Measurements from ENCODE around the gene FBXO45. TPM values are rescaled to one million over a fixed set of nuclear protein-coding genes. Genes with fewer than 3 reads are reported as not detected.
"Not testable (repeated sequence)": the region's sequence is repeated elsewhere in the genome, so short reads cannot be mapped to it uniquely, and the experiment has no call there.

FBXO45 gene
- total and polyA plus RNA-seq, 4 donors: 3.1 to 7.9 (median 5.0) TPM

DNA sequence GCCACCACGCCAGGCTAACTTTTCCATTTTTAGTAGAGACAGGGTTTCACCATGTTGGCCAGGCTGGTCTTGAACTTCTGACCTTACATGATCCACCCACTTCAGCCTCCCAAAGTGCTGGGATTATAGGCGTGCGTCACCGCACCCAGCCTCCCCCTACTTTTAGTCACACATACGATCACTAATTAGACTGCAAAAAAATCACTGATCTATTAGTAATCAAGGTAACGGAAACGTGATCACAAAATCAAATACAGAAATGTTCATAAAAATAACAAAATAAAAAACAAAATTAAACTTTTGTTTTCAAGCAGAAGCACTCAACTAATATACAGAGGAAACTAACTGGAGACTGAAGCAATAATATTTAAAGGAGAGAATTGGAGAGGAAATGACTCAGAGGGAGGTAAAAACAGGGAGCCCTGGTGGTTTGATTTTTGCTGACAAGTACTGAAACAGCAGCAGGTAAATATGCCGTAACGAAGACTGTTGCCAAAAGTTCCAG is 4.7 kb upstream of the FBXO45 start:
- no peak for ATAC-seq (ENCODE audit: low FRiP score)
- no peaks in the 10 kb centered on the region for H3K9me3 ChIP-seq (ENCODE audit: control insufficient read depth, low read length)
- intact Hi-C loops (cut with DNase I): no loop called here
- H3K4me1 ChIP-seq (ENCODE audit: control insufficient read depth in 1 of 2, insufficient read depth in 2 of 2, low read length in 2 of 2): no peaks in the 10 kb centered on the region
- no peak for DNase-seq
- peaks cover 0 to 4% of the 10 kb centered on the region in 2 donors for H3K36me3 ChIP-seq (ENCODE audit: control insufficient read depth in 1 of 2, insufficient read depth in 2 of 2, low read length in 1 of 2)
- no peaks in the 10 kb centered on the region for H3K27me3 ChIP-seq (ENCODE audit: control insufficient read depth in 1 of 2, insufficient read depth in 2 of 2, low read length in 1 of 2)
- no peak overlapping the region for H3K27ac ChIP-seq (ENCODE audit: low read depth in 1 of 2, low read length in 2 of 2)
- WGBS, 2 donors: 89% methylated on average over 9 of the region's 9 CpGs
- no peak overlapping the region for H3K4me3 ChIP-seq (ENCODE audit: low read length in 2 of 2)

DNA sequence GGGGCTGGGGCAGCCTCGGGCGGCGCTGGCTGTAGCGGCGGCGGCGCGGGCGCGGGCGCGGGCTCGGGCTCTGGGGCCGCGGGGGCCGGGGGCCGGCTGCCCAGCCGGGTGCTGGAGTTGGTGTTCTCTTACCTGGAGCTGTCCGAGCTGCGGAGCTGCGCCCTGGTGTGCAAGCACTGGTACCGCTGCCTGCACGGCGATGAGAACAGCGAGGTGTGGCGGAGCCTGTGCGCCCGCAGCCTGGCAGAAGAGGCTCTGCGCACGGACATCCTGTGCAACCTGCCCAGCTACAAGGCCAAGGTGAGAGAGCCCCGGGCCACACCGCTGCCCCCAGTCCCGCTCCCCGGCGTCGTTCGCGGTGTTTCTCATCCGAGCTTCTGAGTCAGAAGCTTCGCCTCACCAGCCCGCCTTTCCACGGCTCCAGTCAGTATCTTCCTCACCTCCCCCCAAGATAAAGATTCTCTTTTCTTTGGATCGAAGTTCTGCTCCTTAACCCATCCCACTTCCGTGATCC is 600 bp downstream of the FBXO45 start:
- 0 to 1% methylated on average over 41 to 44 of the region's 44 CpGs for WGBS, 2 donors
- Histone ChIP-seq H3K4me1 (ENCODE audit: control insufficient read depth in 1 of 2, insufficient read depth in 2 of 2, low read length in 2 of 2) (no peaks in the 10 kb centered on the region), H3K27ac (ENCODE audit: low read depth in 1 of 2, low read length in 2 of 2) (peak overlapping the region in 1 of 2 donors; percentile 39), H3K9me3 (ENCODE audit: control insufficient read depth, low read length) (no peaks in the 10 kb centered on the region), H3K36me3 (ENCODE audit: control insufficient read depth in 1 of 2, insufficient read depth in 2 of 2, low read length in 1 of 2) (no peaks in the 10 kb centered on the region), H3K4me3 (ENCODE audit: low read length in 2 of 2) (peak overlapping the region; percentile 76 to 79), H3K27me3 (ENCODE audit: control insufficient read depth in 1 of 2, insufficient read depth in 2 of 2, low read length in 1 of 2) (no peaks in the 10 kb centered on the region)
- ATAC-seq (ENCODE audit: low FRiP score) (peak; percentile 7), DNase-seq (peak; percentile 59 to 79)
- intact Hi-C loops (cut with DNase I): loop anchor here in 1 of 2 donors (2.0 kb wide), 2 partner anchors 66 to 136 kb away; partner anchors contain the start of genes RNF168 and UBXN7

DNA sequence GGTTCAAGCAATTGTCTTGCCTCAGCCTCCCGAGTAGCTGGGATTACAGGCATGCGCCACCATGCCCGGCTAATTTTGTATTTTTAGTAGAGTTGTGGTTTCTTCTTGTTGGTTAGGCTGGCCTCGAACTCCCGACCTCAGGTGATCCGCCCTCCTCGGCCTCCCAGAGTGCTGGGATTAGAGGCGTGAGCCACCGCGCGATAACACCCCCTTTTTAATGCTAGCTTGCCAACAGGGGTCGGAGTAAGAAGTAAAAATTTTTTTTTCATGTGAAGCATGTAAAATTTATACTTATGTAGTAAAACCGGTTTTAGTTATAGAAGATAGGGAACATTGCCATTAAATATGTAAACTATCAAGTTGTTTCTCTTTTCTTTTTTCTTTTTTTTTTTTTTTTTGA is 1.9 kb downstream of the FBXO45 start:
- H3K27ac ChIP-seq (ENCODE audit: low read depth in 1 of 2, low read length in 2 of 2); H3K4me1 ChIP-seq (ENCODE audit: control insufficient read depth in 1 of 2, insufficient read depth in 2 of 2, low read length in 2 of 2); ATAC-seq (ENCODE audit: low FRiP score); H3K36me3 ChIP-seq (ENCODE audit: control insufficient read depth in 1 of 2, insufficient read depth in 2 of 2, low read length in 1 of 2); H3K9me3 ChIP-seq (ENCODE audit: control insufficient read depth, low read length); DNase-seq; H3K4me3 ChIP-seq (ENCODE audit: low read length in 2 of 2); H3K27me3 ChIP-seq (ENCODE audit: control insufficient read depth in 1 of 2, insufficient read depth in 2 of 2, low read length in 1 of 2); intact Hi-C loops (cut with DNase I): not testable (repeated sequence)
- WGBS, 2 donors: 92 to 94% methylated on average over 13 of the region's 13 CpGs

DNA sequence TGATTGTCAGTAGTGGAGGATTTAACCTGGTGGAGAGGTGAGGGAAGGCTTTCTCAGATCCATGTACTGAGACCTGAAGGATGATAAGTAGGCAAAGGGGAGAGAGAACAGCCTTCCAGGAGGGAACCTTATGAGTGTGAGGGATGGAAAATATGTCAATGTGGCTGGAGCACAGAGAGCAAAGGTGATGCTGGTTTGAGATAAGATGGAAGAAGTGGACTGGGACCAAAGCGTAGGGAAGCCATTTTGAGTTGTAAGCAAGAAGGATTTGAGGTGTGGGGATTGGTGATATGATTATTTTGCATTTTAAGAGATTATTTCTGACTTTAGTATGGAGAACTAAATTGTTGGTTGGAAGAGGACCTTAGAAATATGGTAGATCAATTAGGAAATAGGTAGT is 3.9 kb downstream of the FBXO45 start:
- H3K27me3 ChIP-seq (ENCODE audit: control insufficient read depth in 1 of 2, insufficient read depth in 2 of 2, low read length in 1 of 2): no peaks in the 10 kb centered on the region
- no peak for DNase-seq
- intact Hi-C loops (cut with DNase I): no loop called here

DNA sequence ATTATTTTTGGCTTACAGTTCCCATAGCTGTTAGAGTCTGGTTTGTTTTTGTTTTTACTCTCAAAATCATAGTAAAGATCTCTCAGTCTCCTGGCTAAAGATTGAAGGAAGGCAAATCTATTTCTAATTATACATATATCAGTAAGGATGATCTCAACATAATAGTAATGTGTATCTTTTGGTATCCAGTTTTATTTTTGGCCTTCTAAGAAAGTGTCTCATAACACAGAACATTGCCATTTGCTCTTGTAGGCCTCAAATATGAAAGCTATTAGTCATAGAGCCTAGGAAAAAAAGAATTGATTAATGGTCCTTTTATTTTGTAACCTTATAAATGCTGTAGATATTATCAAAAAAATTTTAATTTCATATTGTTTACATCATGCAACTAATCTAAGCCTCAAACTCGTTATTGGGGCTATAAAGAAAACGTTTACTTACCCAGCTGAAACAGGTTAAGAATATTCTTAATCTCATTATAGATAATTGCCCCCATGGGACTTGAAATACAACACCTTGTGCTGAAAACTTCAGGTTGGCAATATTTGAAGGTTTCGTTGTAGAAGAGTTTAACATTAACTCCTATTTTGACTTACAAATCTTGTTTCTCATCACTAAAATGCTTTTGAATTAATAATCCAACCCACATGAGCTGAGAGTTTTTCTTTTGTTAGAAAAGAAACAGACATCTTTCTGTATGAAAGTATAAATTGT is 16.7 kb downstream of the FBXO45 start:
- Histone ChIP-seq H3K27ac (ENCODE audit: low read depth in 1 of 2, low read length in 2 of 2) (no peak overlapping the region), H3K36me3 (ENCODE audit: control insufficient read depth in 1 of 2, insufficient read depth in 2 of 2, low read length in 1 of 2) (no peaks in the 10 kb centered on the region), H3K4me1 (ENCODE audit: control insufficient read depth in 1 of 2, insufficient read depth in 2 of 2, low read length in 2 of 2) (no peaks in the 10 kb centered on the region), H3K27me3 (ENCODE audit: control insufficient read depth in 1 of 2, insufficient read depth in 2 of 2, low read length in 1 of 2) (no peaks in the 10 kb centered on the region), H3K9me3 (ENCODE audit: control insufficient read depth, low read length) (no peaks in the 10 kb centered on the region), H3K4me3 (ENCODE audit: low read length in 2 of 2) (no peak overlapping the region)
- intact Hi-C loops (cut with DNase I): no loop called here
- WGBS, 2 donors: 66 to 69% methylated on average over 3 of the region's 3 CpGs
- ATAC-seq (ENCODE audit: low FRiP score) (no peak), DNase-seq (no peak)

More for the DNA sequence above, 3.9 kb downstream of the FBXO45 start:
- Histone ChIP-seq H3K27ac (ENCODE audit: low read depth in 1 of 2, low read length in 2 of 2) (no peak overlapping the region), H3K36me3 (ENCODE audit: control insufficient read depth in 1 of 2, insufficient read depth in 2 of 2, low read length in 1 of 2) (peaks cover 0 to under 1% of the 10 kb centered on the region in 2 donors), H3K4me1 (ENCODE audit: control insufficient read depth in 1 of 2, insufficient read depth in 2 of 2, low read length in 2 of 2) (peaks cover 0 to under 1% of the 10 kb centered on the region in 2 donors), H3K9me3 (ENCODE audit: control insufficient read depth, low read length) (no peaks in the 10 kb centered on the region), H3K4me3 (ENCODE audit: low read length in 2 of 2) (no peak overlapping the region)
- ATAC-seq (ENCODE audit: low FRiP score): no peak
- 0 to 100% methylated on average over 1 of the region's 1 CpG for WGBS, 2 donors

DNA sequence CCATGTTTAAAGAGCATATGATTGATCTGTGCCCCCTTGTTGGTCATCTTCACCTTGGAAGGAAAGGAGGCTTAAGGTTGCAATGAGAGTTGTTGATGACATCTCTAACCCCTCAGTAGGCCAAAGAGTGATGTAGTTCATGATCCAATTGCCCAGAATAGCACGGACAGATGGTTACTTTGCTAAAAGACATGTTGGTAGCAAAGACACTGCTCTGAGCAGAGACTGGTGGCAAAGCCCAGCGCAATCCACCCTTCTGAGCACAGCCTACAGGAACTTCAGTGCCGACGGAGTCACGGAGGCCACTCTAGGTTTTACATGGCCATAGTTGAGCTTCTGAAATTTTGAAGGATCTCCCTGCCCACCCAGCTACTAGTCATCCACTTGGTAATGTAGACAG is 21.8 kb downstream of the FBXO45 start:
- WGBS, 2 donors: 79 to 85% methylated on average over 5 of the region's 5 CpGs
- ATAC-seq (ENCODE audit: low FRiP score) (no peak), DNase-seq (no peak)
- no peaks in the 10 kb centered on the region for H3K27me3 ChIP-seq (ENCODE audit: control insufficient read depth in 1 of 2, insufficient read depth in 2 of 2, low read length in 1 of 2)
- H3K27ac ChIP-seq (ENCODE audit: low read depth in 1 of 2, low read length in 2 of 2): no peak overlapping the region
- intact Hi-C loops (cut with DNase I): no loop called here
- H3K4me3 ChIP-seq (ENCODE audit: low read length in 2 of 2): no peak overlapping the region
- no peaks in the 10 kb centered on the region for H3K9me3 ChIP-seq (ENCODE audit: control insufficient read depth, low read length)
- no peaks in the 10 kb centered on the region for H3K36me3 ChIP-seq (ENCODE audit: control insufficient read depth in 1 of 2, insufficient read depth in 2 of 2, low read length in 1 of 2)
- H3K4me1 ChIP-seq (ENCODE audit: control insufficient read depth in 1 of 2, insufficient read depth in 2 of 2, low read length in 2 of 2): no peaks in the 10 kb centered on the region

DNA sequence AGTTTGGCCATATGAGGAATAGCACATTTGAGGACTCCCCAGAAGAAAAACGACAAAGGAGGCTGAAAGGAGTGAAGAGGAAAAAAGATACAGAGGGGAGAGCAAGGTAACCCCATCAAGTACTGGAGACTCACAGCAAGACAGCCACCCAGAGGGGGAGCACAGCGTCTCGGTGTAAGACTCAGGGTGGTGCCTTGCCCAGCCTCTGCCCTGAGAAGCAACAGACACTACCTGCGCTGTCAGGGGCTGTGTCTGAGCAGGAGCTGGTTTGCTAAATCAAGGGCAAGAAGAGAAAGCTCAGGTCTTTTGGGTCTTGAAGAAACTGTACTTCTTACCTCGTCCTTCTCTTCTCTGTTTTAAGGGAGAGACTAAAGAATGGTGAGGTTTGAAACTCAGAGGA is 27.9 kb downstream of the FBXO45 start:
- no peaks in the 10 kb centered on the region for H3K27me3 ChIP-seq (ENCODE audit: control insufficient read depth in 1 of 2, insufficient read depth in 2 of 2, low read length in 1 of 2)
- H3K27ac ChIP-seq (ENCODE audit: low read depth in 1 of 2, low read length in 2 of 2): no peak overlapping the region
- H3K36me3 ChIP-seq (ENCODE audit: control insufficient read depth in 1 of 2, insufficient read depth in 2 of 2, low read length in 1 of 2): no peaks in the 10 kb centered on the region
- WGBS, 2 donors: 28 to 35% methylated on average over 5 of the region's 5 CpGs
- H3K9me3 ChIP-seq (ENCODE audit: control insufficient read depth, low read length): no peaks in the 10 kb centered on the region
- no peak overlapping the region for H3K4me3 ChIP-seq (ENCODE audit: low read length in 2 of 2)
- DNase-seq (no peak), ATAC-seq (ENCODE audit: low FRiP score) (no peak)
- H3K4me1 ChIP-seq (ENCODE audit: control insufficient read depth in 1 of 2, insufficient read depth in 2 of 2, low read length in 2 of 2): no peaks in the 10 kb centered on the region
- intact Hi-C loops (cut with DNase I): no loop called here

DNA sequence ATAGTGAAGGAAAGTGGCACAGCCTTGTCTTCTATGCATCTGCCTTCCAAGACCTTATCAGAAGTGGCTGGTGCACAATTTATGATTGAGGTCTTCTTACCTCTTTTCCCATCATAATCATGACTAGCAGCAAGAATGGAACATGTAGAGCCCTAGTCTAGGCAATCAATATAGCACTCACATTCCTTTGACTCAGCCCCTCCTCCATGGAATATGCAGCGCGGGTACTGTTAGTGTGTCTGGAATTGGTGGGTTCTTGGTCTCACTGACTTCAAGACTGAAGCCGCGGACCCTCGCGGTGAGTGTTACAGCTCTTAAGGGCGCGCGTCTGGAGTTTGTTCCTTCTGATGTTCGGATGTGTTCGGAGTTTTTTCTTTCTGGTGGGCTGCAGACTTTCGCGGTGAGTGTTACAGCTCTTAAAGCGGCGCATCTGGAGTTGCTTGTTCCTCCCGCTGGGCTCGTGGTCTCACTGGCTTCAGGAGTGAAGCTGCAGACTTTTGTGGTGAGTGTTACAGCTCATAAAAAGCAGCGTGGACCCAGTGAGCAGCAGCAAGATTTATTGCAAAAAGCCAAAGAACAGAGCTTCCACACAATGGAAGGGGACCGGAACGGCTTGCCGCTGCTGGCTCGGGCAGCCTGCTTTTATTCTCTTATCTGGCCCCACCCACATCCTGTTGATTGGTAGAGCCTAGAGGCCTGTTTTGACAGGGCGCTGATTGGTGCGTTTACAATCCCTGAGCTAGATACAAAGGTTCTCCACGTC is 29.7 kb downstream of the FBXO45 start:
- DNase-seq; H3K4me1 ChIP-seq (ENCODE audit: control insufficient read depth in 1 of 2, insufficient read depth in 2 of 2, low read length in 2 of 2); H3K9me3 ChIP-seq (ENCODE audit: control insufficient read depth, low read length); ATAC-seq (ENCODE audit: low FRiP score); intact Hi-C loops (cut with DNase I); H3K27ac ChIP-seq (ENCODE audit: low read depth in 1 of 2, low read length in 2 of 2); H3K27me3 ChIP-seq (ENCODE audit: control insufficient read depth in 1 of 2, insufficient read depth in 2 of 2, low read length in 1 of 2); H3K36me3 ChIP-seq (ENCODE audit: control insufficient read depth in 1 of 2, insufficient read depth in 2 of 2, low read length in 1 of 2); H3K4me3 ChIP-seq (ENCODE audit: low read length in 2 of 2): not testable (repeated sequence)
- 54 to 62% methylated on average over 25 of the region's 25 CpGs for WGBS, 2 donors
